GM12873 (cell line): ENCODE measurements around the gene C4BPA.

ENCODE experiments used
- CTCF ChIP-seq: IDR thresholded peaks from 2 replicates; pipeline ENCODE4 v1.5.1; 2012; ENCODE audit warnings: low read depth, mild to moderate bottlenecking, moderate library complexity, low read length, control low read depth; ENCODE audit not compliant: insufficient read depth; ENCODE audit errors: missing control alignments

The C4BPA gene

DNA sequence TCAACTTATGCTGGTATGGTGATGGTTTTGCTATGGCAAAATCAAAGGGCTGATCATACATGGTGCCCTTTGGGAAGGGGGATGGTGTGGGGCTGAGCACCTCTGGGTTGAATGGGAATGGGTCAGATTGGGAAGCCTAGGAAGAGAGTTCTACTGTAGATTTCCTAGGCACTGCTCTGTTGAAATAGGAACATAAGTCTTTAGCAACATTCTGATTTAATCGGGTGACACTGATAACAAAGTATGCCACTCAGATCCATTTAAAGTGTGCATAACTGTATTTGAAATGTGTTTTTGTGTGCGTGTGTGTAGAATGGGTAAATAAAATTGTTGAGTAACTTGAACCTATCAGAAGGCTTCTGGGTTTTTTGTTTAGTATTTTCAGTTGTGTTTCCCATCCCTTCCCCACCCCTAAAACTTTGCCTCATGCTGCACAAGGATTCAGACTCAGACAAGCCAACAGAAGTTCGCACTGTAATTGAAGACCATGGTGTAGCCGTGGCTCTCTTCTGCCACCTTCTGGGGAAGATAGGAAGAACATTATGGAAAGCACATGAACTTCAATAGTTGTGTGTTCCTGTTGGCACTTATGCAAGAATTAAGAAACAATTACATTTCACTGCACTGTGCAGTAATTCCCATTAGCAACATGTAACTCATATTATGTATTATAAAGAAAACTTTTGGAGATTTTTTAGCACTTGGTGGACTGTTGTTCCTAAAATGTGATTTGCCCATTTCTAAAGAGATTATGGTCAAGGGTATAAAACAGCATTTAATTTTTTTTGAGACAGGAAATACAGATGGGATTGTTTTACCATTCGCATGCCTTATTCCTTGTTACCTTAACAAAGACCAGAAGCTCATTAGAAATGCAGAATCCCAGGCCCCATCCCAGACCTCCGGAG is 26.3 kb upstream of the C4BPA start:
- peak; percentile 91 for TF ChIP-seq CTCF

DNA sequence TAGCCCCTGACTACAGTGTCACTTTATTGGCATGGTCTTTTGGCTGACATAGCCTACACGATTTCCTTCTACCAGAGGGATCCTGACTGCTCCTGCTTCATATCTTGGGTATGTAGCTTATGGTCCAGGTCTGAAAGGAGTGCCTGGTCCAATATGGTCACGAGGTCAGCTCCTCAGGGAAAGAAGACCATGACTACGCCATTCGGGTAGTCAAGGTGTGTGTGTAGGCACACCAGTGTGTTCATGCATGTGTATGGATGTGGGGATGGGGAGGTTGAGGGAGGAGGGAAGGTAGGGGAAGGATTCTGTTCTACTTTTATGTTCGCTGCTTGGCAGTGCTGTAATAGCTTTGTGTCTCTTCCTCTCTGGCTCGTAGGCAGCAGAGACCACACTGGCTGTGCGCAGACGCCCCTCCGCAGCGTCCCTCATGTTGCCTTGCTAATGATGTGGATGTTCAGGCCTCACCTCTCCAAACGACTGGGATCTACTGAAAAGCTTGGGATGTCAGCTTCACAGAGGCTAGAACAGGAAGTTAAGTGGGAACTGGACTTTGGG is 25.4 kb upstream of the C4BPA start:
- no peak for TF ChIP-seq CTCF

GRCh38 chr1:207079706-207080241 is 24.3 kb upstream of the C4BPA start:
- no peak for TF ChIP-seq CTCF

DNA sequence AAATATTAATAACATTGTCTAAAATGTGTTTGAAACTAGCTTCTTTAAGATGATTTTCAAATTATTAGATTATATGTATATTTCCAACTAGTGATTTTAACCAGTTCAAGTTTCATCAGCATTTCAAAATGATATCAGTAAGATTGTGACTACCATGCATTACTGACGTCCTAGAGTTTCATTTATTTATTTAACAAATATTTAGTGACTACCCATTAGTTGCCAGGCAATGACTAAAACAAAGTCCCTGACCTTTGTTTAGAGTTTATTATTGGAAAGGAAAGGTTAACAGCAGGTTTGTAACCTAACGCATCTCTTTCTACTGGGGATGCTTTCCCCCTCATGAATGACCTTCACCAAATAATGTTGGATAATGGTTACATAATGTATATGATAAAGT is 22.9 kb upstream of the C4BPA start:
- TF ChIP-seq CTCF = no peak

GRCh38 chr1:207081806-207082205 is 22.2 kb upstream of the C4BPA start:
- no peak for TF ChIP-seq CTCF

DNA sequence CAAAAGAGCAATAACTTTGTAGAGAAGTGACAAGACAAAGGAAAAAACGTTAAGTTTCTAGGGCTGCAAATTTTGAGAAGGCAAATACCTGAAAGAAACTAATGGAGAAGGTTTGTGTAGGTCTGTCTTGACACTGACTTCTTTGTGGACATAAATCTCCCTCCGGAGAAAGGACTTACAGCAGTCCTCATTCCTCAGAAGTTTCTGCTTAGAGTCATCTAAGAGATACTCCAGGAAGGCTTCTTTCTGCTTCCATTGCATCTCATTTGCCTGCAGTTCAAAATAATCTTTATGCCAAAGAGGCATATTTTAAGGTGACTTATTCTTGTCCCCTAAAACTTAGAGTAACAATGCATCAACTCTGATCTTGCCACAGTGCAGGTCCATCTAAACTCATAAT is 19.8 kb upstream of the C4BPA start:
- no peak for TF ChIP-seq CTCF

- TF ChIP-seq CTCF = peak; percentile 75
Observed at GRCh38 chr1:207084701-207085180, 19.3 kb upstream of the C4BPA start.
